RWPE2 (cell line): ENCODE data around the gene TMOD1.

Experiments
- ATAC-seq: fragments of 200-7000 bp; cut with Tn5 transposase; 3 replicates; pipeline ENCODE4 v1.9.1; 2021; ENCODE audit warnings: low read depth
- DNase-seq: peaks from one replicate; pipeline ENCODE4 v3.0.0-alpha.2; 2020; ENCODE audit warnings: low spot score
- H3K27ac ChIP-seq: fragments of 450-650 bp; 2 replicates; pipeline ENCODE4 v1.5.1; 2017; ENCODE audit warnings: mild to moderate bottlenecking; ENCODE audit not compliant: poor library complexity, severe bottlenecking
- H3K27me3 ChIP-seq: fragments of 250-450 bp; sonication (Bioruptor Pico); 2 replicates; pipeline ENCODE4 v1.5.1; 2021; ENCODE audit warnings: mild to moderate bottlenecking, moderate library complexity; ENCODE audit not compliant: insufficient read depth, poor library complexity, severe bottlenecking
- H3K36me3 ChIP-seq: fragments of 250-450 bp; sonication (Bioruptor Pico); 2 replicates; pipeline ENCODE4 v1.5.1; 2020; ENCODE audit warnings: low read depth, mild to moderate bottlenecking, moderate library complexity
- H3K4me1 ChIP-seq: fragments of 250-450 bp; sonication (Bioruptor Pico); 2 replicates; pipeline ENCODE4 v1.5.1; 2021; ENCODE audit warnings: mild to moderate bottlenecking, moderate library complexity; ENCODE audit not compliant: insufficient read depth, poor library complexity, severe bottlenecking
- H3K4me3 ChIP-seq: fragments of 250-450 bp; sonication (Bioruptor Pico); 2 replicates; pipeline ENCODE4 v1.5.1; 2021; ENCODE audit warnings: mild to moderate bottlenecking, moderate library complexity; ENCODE audit not compliant: severe bottlenecking
- H3K9me3 ChIP-seq: fragments of 250-450 bp; sonication (Bioruptor Pico); 2 replicates; pipeline ENCODE4 v1.5.1; 2021; ENCODE audit warnings: mild to moderate bottlenecking, moderate library complexity; ENCODE audit not compliant: severe bottlenecking
- TF ChIP-seq, protein P1 (sequence below): fragments of 450-650 bp; IDR thresholded peaks from one replicate; pipeline ENCODE4 v1.5.1; 2017; ENCODE audit warnings: mild to moderate bottlenecking, moderate library complexity; ENCODE audit not compliant: poor library complexity, severe bottlenecking

TMOD1 gene

DNA sequence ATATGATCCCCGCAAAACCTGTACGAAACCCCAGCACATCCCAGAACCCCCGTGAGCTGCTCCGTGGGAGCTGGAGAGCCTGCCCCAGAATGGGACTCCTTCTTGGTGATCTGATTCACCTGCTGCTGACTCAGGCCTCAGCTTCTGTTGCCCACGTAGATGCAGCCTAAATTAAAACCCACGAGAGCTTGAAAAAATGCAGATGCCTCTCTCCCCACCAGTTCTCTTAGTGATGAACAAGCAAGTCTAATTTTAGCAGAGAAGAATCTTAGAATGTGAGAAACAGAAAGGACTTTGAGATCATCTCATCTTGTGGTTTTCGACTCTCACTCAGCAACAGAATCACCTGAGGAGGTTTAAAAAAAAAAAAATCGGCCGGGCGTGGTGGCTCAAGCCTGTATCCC, 57.6 kb downstream of the TMOD1 start:
- no peak for ATAC-seq
- H3K36me3 ChIP-seq = no peaks in the 10 kb centered on the region

DNA sequence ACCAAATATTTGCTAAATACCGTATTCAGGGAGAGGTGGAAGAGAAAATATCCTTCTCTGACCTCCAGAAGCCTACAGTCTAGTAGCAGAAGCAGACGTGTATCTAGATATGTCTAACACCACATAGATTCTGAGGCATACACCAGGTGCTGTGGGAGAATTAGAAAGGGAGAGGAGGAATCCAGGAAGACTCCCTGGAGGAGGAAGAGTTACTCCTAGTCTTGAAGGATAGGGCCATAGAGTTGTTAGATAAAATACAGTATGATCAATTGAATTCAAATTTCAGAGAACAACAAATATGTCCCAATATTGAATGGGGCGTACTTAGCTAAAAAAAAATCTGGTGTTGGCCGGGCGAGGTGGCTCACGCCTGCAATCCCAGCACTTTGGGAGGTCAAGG, 58.7 kb downstream of the TMOD1 start:
- Histone ChIP-seq H3K27me3 (no peaks in the 10 kb centered on the region), H3K4me1 (no peaks in the 10 kb centered on the region), H3K4me3 (no peak overlapping the region), H3K9me3 (no peaks in the 10 kb centered on the region), H3K27ac (no peak overlapping the region), H3K36me3 (no peaks in the 10 kb centered on the region)
- no peak for ATAC-seq
- DNase-seq = no peak
- TF ChIP-seq, protein P1, sequence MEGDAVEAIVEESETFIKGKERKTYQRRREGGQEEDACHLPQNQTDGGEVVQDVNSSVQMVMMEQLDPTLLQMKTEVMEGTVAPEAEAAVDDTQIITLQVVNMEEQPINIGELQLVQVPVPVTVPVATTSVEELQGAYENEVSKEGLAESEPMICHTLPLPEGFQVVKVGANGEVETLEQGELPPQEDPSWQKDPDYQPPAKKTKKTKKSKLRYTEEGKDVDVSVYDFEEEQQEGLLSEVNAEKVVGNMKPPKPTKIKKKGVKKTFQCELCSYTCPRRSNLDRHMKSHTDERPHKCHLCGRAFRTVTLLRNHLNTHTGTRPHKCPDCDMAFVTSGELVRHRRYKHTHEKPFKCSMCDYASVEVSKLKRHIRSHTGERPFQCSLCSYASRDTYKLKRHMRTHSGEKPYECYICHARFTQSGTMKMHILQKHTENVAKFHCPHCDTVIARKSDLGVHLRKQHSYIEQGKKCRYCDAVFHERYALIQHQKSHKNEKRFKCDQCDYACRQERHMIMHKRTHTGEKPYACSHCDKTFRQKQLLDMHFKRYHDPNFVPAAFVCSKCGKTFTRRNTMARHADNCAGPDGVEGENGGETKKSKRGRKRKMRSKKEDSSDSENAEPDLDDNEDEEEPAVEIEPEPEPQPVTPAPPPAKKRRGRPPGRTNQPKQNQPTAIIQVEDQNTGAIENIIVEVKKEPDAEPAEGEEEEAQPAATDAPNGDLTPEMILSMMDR = no peak

More for the DNA sequence above, 57.6 kb downstream of the TMOD1 start:
- H3K4me3 ChIP-seq = no peak overlapping the region
- DNase-seq = no peak
- TF ChIP-seq, protein P1 = no peak
- peaks cover 3% of the 10 kb centered on the region for H3K27me3 ChIP-seq
- H3K4me1 ChIP-seq = no peaks in the 10 kb centered on the region
- no peaks in the 10 kb centered on the region for H3K9me3 ChIP-seq
- H3K27ac ChIP-seq = no peak overlapping the region

DNA sequence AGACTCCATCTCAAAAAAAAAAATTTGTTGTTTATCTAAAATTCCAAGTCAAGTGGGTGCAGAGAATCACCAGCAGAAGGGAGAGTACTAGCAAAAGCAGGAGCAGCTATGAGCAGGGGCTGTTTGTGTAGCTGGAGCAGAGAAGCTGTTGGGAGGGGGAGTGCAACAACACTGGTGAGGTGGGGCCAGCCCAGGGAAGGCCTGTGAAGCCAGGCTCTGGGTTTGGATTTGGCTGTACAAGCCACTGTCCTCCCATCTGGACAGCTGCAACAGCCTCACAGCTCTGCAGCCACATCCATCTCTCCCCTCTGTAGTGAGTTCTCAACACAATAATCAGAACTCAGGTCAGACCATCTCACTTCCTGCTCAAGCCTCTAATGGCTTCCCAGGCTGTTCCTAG, 59.4 kb downstream of the TMOD1 start:
- ATAC-seq (no peak), DNase-seq (no peak)
- Histone ChIP-seq H3K27me3 (no peaks in the 10 kb centered on the region), H3K4me3 (no peak overlapping the region), H3K27ac (no peak overlapping the region), H3K36me3 (no peaks in the 10 kb centered on the region), H3K4me1 (no peaks in the 10 kb centered on the region), H3K9me3 (no peaks in the 10 kb centered on the region)
- TF ChIP-seq, protein P1 = no peak

DNA sequence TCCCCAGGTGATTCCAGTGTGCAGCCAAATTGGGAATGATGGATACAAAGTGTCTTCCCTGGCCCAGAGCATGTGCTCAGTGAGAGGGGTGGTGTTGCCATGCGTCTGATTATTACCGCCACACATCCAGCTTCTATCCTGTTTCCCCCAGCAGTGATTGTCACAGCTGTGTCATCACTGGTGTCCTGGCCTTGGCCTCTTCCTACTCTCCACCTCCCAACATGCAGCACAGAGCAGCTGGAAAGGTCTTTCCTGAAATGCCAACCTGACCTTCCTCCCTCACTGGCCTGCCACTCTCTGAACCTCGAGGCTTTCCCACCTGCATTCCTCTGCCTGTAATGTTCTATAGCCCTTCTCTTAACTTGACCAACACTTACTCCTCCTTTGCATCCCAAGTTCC, 60.0 kb downstream of the TMOD1 start:
- ATAC-seq = no peak
- DNase-seq = no peak
- Histone ChIP-seq H3K4me1 (no peaks in the 10 kb centered on the region), H3K36me3 (no peaks in the 10 kb centered on the region), H3K27ac (no peak overlapping the region), H3K27me3 (no peaks in the 10 kb centered on the region), H3K4me3 (no peak overlapping the region), H3K9me3 (no peaks in the 10 kb centered on the region)
- TF ChIP-seq, protein P1 = no peak

DNA sequence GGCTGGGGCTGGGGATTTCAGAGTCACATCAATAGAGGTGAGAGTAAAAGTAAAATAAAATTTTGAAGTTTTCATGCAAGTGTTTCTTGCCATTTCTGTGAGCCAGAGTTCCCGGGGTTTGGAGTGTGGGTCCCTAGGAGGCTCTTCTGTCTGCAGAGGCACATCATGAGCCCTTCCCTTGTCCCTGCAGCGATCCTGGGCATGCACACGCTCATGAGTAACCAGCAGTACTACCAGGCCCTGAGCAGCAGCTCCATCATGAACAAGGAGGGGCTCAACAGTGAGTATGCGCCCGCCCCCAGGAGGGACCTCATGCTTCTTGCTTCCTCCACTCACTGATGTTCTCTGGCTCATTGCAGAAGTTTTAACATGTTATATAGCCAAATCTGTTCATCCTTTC, 61.1 kb downstream of the TMOD1 start:
- Histone ChIP-seq H3K4me3 (no peak overlapping the region), H3K27ac (no peak overlapping the region), H3K4me1 (no peaks in the 10 kb centered on the region), H3K27me3 (no peaks in the 10 kb centered on the region), H3K9me3 (no peaks in the 10 kb centered on the region), H3K36me3 (no peaks in the 10 kb centered on the region)
- TF ChIP-seq, protein P1 = no peak
- ATAC-seq = no peak
- no peak for DNase-seq
